GM21447 (cell line): Measurements from ENCODE around the gene PPP2R1B.

Source experiments
- ATAC-seq: cut with Tn5 transposase; IDR thresholded peaks from one replicate; pipeline ENCODE4 v1.9.1; 2021; ENCODE audit not compliant: unreplicated experiment

PPP2R1B gene

GRCh38 chr11:111765984-111766833 lies at the start of gene PPP2R1B:
PPP2R1B (minus strand) TSS chr11:111766389; CDS start chr11:111766361, 28 bp downstream.
- ATAC-seq, result peak; percentile 88

- no peak for ATAC-seq
Measured at GRCh38 chr11:111815489-111815888, 49.3 kb upstream of the PPP2R1B start.

- no peak for ATAC-seq
Measured at GRCh38 chr11:111814557-111815320, 48.5 kb upstream of the PPP2R1B start.

GRCh38 chr11:111814106-111814505 lies 47.9 kb upstream of the PPP2R1B start:
- ATAC-seq, result no peak

- ATAC-seq, result no peak
Measured at GRCh38 chr11:111812211-111812610, 46.0 kb upstream of the PPP2R1B start.

GRCh38 chr11:111811445-111811844 lies 45.3 kb upstream of the PPP2R1B start:
- ATAC-seq, result no peak

GRCh38 chr11:111808834-111809233 lies 42.6 kb upstream of the PPP2R1B start:
- no peak for ATAC-seq

- ATAC-seq, result no peak
Measured at GRCh38 chr11:111808063-111808588, 41.9 kb upstream of the PPP2R1B start.

- ATAC-seq, result no peak
Measured at GRCh38 chr11:111807076-111807475, 40.9 kb upstream of the PPP2R1B start.

- no peak for ATAC-seq
Measured at GRCh38 chr11:111801135-111801534, 34.9 kb upstream of the PPP2R1B start.

- no peak for ATAC-seq
Measured at GRCh38 chr11:111798279-111798678, 32.1 kb upstream of the PPP2R1B start.

GRCh38 chr11:111797145-111797581 lies 31.0 kb upstream of the PPP2R1B start:
- ATAC-seq, result peak; percentile 83

GRCh38 chr11:111796696-111797095 lies 30.5 kb upstream of the PPP2R1B start:
- ATAC-seq, result no peak

GRCh38 chr11:111795334-111795985 lies 29.3 kb upstream of the PPP2R1B start:
- ATAC-seq, result no peak

- ATAC-seq, result no peak
Measured at GRCh38 chr11:111793863-111794262, 27.7 kb upstream of the PPP2R1B start.

GRCh38 chr11:111792955-111793500 lies 26.8 kb upstream of the PPP2R1B start:
- ATAC-seq, result no peak

- no peak for ATAC-seq
Measured at GRCh38 chr11:111792314-111792713, 26.1 kb upstream of the PPP2R1B start.

- ATAC-seq, result no peak
Measured at GRCh38 chr11:111788464-111788863, 22.3 kb upstream of the PPP2R1B start.

- ATAC-seq, result no peak
Measured at GRCh38 chr11:111788051-111788450, 21.9 kb upstream of the PPP2R1B start.

GRCh38 chr11:111785886-111786412 lies 19.8 kb upstream of the PPP2R1B start:
- no peak for ATAC-seq

- no peak for ATAC-seq
Measured at GRCh38 chr11:111785076-111785475, 18.9 kb upstream of the PPP2R1B start.
